ENCODE results near the gene FADS3. TPM values are rescaled to one million over a fixed set of nuclear protein-coding genes. Genes with fewer than 3 reads are reported as not detected.

The FADS3 gene
- total RNA-seq, 4 donors from 2014 or later: 111 to 285 (median 246) TPM

- ATAC-seq (ENCODE audit: low FRiP score): no peak
- no peak for TF ChIP-seq CTCF (IDR thresholded peaks at IDR 0.05)
- peak; percentile 20 for DNase-seq (ENCODE audit: low spot score)
Observed at GRCh38 chr11:61912991-61913698, 21.8 kb upstream of the FADS3 start.

- no peak for TF ChIP-seq CTCF (IDR thresholded peaks at IDR 0.05)
- peak; percentile 24 for DNase-seq (ENCODE audit: low spot score)
- ATAC-seq (ENCODE audit: low FRiP score): no peak
Observed at GRCh38 chr11:61912530-61912898, 21.2 kb upstream of the FADS3 start.

GRCh38 chr11:61911701-61912529 is 20.6 kb upstream of the FADS3 start:
- DNase-seq (ENCODE audit: low spot score) (peak; percentile 18), ATAC-seq (ENCODE audit: low FRiP score) (no peak)
- no peak for TF ChIP-seq CTCF (IDR thresholded peaks at IDR 0.05)

- no peak for ATAC-seq (ENCODE audit: low FRiP score)
- no peak for DNase-seq (ENCODE audit: low spot score)
- no peak for TF ChIP-seq CTCF (IDR thresholded peaks at IDR 0.05)
Observed at GRCh38 chr11:61911128-61911700, 19.9 kb upstream of the FADS3 start.

- ATAC-seq (ENCODE audit: low FRiP score) (no peak), DNase-seq (ENCODE audit: low spot score) (no peak)
- TF ChIP-seq CTCF (IDR thresholded peaks at IDR 0.05): no peak
Observed at GRCh38 chr11:61910187-61911127, 19.1 kb upstream of the FADS3 start.

- ATAC-seq (ENCODE audit: low FRiP score) (peak; percentile 30), DNase-seq (ENCODE audit: low spot score) (no peak)
- no peak for TF ChIP-seq CTCF (IDR thresholded peaks at IDR 0.05)
Observed at GRCh38 chr11:61908730-61909316, 17.5 kb upstream of the FADS3 start.
